NT2/D1 (cell line): ENCODE measurements around the gene ASB7.

ENCODE experiments used
- DNase-seq: peaks from one replicate; pipeline ENCODE4 v3.0.0-alpha.2; 2011; ENCODE audit warnings: low read depth, low spot score
- H3K27me3 ChIP-seq: 2 replicates; pipeline ENCODE4 v1.6.0; 2011; ENCODE audit warnings: mild to moderate bottlenecking; ENCODE audit not compliant: insufficient read length, insufficient read depth
- H3K36me3 ChIP-seq: 2 replicates; pipeline ENCODE4 v1.6.1; 2011; ENCODE audit warnings: mild to moderate bottlenecking, low read length, mixed read lengths; ENCODE audit not compliant: insufficient read depth, insufficient read length
- H3K4me1 ChIP-seq: 2 replicates; pipeline ENCODE4 v1.5.1; 2011; ENCODE audit not compliant: insufficient read depth, insufficient read length
- H3K4me3 ChIP-seq: 2 replicates; pipeline ENCODE4 v1.5.1; 2011; ENCODE audit warnings: low read depth; ENCODE audit not compliant: insufficient read length
- H3K9ac ChIP-seq: 2 replicates; pipeline ENCODE4 v1.6.0; 2011; ENCODE audit warnings: low read depth; ENCODE audit not compliant: insufficient read length
- H3K9me3 ChIP-seq: 2 replicates; pipeline ENCODE4 v1.5.1; 2011; ENCODE audit warnings: mild to moderate bottlenecking, low read length; ENCODE audit not compliant: insufficient read depth
- SUZ12 ChIP-seq: IDR thresholded peaks from 2 replicates; pipeline ENCODE4 v1.6.1; 2011; ENCODE audit not compliant: insufficient read length, insufficient read depth; ENCODE audit errors: extremely low read depth
- YY1 ChIP-seq: IDR thresholded peaks from 2 replicates; pipeline ENCODE4 v1.6.1; 2011; ENCODE audit not compliant: insufficient read length, insufficient read depth
- ZNF274 ChIP-seq: IDR thresholded peaks from 2 replicates; pipeline ENCODE4 v1.6.1; 2011; ENCODE audit warnings: mild to moderate bottlenecking, low read depth, low read length

The ASB7 gene

DNA sequence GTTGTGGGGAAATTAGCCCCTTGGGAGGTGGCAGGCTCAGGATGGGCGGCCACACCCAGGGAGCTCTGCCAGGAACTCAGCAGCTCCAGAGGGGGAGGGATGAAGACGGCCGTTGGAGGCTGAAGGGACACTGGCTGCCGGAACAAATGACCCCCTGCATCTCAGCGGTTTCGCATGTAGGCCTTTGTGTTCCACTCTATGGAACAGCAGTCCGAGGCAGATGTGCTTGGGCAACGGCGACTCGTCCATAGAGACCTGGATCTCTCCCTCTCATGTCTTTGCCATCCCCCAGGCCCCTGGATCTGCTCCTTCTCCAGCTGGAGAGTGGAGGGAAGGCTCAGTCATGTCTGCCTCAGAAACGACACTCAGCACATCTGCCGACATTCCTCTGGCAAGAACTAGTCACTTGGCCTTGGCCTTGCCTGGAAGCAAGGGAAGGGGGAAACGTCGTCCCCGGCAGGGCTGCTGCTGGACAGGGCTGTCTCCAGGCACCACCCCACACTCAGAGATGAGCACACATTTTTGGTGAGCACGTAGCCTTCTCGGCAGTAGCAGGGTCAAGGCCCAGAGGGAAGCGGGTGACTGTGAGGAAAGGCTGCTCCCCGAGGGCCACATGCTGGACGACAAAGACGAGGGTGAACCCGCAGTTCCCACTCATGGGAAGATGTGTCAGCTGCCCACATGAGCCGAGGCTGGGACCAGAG lies 83.8 kb downstream of the ASB7 start:
- no peak overlapping the region for H3K9ac ChIP-seq
- DNase-seq = no peak
- TF ChIP-seq YY1 (no peak), ZNF274 (no peak)
- H3K9me3 ChIP-seq = peaks cover 9% of the 10 kb centered on the region
- no peaks in the 10 kb centered on the region for H3K27me3 ChIP-seq
- H3K4me3 ChIP-seq = no peak overlapping the region
- no peaks in the 10 kb centered on the region for H3K36me3 ChIP-seq
- H3K4me1 ChIP-seq = peaks cover 6% of the 10 kb centered on the region

DNA sequence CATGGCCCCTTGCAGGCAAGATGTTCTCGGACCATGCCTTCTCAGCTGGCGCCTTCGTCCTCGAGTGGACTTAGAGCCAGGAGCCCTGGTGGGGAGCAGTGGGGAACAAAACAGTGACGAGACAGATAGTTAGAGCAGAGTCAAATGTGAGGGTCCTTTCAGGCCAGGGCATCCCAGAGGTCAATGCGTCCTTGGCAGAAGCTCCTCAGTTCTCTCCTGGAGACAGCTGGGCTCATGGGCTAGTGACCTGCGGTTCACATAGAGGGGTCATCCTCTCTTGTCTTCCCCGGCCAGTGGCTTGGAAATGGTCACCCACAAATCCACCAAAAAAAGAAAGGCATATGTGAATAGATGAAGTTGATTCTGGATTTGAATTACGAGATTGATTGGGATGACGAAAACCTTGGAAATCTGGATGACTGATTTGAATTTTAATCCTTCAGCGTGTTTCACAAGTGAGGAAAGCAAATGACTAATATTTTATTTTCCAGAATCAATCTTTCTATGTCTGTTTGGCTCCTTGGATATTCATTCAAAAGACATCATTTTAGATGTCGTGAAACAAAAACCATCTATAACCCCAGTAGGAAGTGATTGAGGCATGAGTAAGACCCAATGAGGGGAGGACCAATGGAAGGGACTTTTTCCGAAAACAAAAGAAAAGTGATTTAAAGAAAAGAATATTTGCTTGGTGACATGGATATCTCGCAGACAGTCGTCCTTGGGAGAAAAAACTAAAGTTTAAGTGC lies 84.5 kb downstream of the ASB7 start:
- H3K9ac ChIP-seq = no peak overlapping the region
- 0 out of 2 replicates have a peak, but pooled peaks cover 1% of the 10 kb centered on the region for H3K9me3 ChIP-seq
- H3K4me3 ChIP-seq = no peak overlapping the region
- peaks cover 6% of the 10 kb centered on the region for H3K4me1 ChIP-seq
- TF ChIP-seq ZNF274 = no peak
- TF ChIP-seq YY1 = no peak
- TF ChIP-seq SUZ12 = no peak
- no peak for DNase-seq
- no peaks in the 10 kb centered on the region for H3K27me3 ChIP-seq
- H3K36me3 ChIP-seq = no peaks in the 10 kb centered on the region

DNA sequence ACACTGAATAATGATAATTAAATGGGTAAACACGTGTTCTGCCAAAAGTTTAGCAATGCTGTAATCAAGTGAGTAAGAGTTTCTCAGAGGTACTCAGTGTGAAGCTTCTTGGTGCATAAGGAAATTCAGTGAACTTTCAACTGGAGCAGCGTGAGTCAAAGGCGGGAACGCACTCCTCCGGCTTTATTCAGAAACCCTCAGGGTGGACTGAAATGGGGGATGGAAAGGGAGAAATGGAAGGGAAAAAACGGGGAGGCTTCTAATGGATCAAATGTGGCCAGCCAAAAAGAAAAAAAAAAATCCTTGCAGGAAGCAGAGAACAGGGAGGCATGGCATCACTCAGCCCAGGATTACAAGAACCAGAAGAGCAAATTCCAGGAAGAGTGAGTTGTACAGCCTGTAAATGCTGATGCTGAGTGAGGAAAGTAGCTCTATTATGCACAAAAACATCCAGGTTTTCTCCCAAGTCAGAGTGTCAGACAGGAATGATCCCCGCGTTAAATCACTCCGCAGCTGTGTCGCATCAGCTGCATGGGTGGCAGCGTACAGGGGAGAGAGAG lies 85.3 kb downstream of the ASB7 start:
- no peak overlapping the region for H3K4me3 ChIP-seq
- no peaks in the 10 kb centered on the region for H3K36me3 ChIP-seq
- no peak for DNase-seq
- H3K27me3 ChIP-seq = no peaks in the 10 kb centered on the region
- TF ChIP-seq SUZ12 (no peak), ZNF274 (no peak), YY1 (no peak)
- peaks cover 6% of the 10 kb centered on the region for H3K4me1 ChIP-seq
- H3K9me3 ChIP-seq = no peaks in the 10 kb centered on the region
- no peak overlapping the region for H3K9ac ChIP-seq

DNA sequence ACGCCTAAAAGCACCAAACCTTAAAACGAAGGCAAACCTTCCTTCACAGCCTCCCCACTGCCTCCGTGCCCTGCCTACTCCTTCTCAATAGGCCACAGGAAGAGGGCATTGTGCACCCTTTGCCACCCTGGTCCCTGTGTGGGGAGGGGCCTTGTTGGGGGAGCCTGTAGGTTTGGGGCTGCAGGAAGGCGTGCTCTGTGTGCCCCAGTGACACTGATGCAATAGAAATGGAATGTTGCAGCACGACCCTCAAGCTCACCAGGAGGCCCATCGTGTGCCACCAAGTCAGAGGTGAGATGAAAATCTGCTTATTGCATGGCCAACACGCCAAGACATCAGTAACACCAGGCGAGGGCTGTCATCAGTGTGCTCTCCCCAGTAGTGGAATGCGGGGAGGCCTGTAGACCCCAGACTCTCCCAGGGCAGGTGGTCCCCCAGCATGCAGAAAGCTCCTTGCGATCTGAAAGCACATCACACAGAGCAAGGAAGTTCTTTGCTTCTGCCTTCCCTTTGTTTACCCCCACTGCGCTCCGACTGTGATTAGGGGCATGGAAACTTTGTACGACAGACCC lies 86.2 kb downstream of the ASB7 start:
- no peak overlapping the region for H3K4me3 ChIP-seq
- H3K27me3 ChIP-seq = no peaks in the 10 kb centered on the region
- no peaks in the 10 kb centered on the region for H3K36me3 ChIP-seq
- DNase-seq = no peak
- no peak for TF ChIP-seq SUZ12
- H3K4me1 ChIP-seq = peaks cover 6% of the 10 kb centered on the region
- no peaks in the 10 kb centered on the region for H3K9me3 ChIP-seq
- no peak overlapping the region for H3K9ac ChIP-seq

DNA sequence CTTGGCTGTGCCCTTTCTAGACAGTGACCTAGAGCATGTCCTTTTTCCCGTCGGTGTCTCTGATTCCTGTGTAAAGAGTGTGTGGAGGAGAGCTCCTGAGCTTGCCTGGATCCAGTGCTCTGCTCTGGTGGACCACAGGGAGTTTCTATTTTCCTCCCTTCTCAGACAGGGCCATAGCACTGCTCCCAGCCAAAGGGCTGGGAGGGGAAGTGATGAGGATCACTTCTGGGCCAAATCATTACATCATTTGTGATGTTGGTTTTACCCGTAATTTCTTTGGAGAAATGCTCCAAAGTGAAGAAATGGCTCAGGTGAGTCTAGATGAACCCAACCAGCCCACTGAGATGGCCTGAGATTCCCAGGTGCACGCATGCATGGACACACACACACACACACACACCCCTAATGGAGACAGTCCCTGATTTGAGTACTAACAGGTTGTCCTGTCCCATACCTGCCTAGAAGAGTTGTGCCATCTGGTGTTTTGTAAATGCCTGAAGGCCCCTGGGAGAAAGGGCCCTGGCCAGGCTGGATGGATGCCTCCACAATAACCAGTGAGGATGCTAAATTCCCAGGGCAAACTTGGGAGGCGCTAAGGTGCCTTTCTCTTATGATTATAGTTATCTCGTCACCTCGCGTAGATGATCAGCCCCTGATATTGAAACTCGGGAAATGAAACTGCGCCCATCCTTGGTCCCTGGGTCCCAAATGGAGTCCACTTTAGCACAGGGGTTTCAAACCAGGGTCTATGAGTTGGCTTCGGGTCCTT lies 86.9 kb downstream of the ASB7 start:
- Histone ChIP-seq H3K4me3 (no peak overlapping the region), H3K9ac (no peak overlapping the region), H3K36me3 (no peaks in the 10 kb centered on the region), H3K4me1 (peaks cover 6% of the 10 kb centered on the region), H3K9me3 (no peaks in the 10 kb centered on the region), H3K27me3 (no peaks in the 10 kb centered on the region)
- TF ChIP-seq YY1 = no peak
- TF ChIP-seq ZNF274 = no peak
- TF ChIP-seq SUZ12 = no peak
- no peak for DNase-seq

DNA sequence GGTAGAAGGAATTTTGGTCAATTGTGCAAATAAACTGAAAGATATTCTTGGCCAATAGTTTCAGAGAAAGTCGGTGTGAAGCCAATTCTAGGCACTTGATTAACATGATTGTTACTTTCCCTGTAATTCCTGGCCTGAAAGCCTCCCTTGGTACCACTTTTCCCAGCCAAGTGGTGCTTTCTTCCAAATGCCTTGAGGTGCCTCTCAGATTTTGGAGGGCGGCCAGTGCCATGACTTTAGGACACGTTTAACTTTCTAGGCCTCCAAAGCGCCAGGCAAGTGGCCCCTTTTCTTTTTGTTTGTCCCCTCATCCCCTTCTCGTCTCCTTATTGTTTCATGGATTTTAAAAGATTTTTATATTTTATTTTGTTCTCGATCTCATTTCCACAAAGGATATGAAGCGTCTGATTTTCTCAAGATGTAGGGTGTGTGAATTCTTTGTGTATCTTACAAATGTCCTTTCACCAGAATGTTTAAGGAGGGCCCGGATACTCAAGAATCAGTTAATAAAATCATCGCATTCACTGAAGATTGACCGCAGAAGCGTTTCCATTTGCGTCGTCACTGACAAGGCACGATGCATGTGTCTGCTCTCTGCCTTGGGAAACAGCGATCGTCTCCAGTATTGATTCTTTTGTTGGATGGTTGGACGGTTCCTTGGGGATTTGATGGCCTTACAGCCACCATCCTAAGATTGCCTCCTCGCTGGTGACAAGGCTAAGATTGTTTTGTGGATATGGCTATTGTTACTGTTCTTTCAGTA lies 87.8 kb downstream of the ASB7 start:
- TF ChIP-seq YY1 (no peak), ZNF274 (no peak), SUZ12 (no peak)
- Histone ChIP-seq H3K9me3 (no peaks in the 10 kb centered on the region), H3K36me3 (no peaks in the 10 kb centered on the region), H3K9ac (no peak overlapping the region), H3K27me3 (no peaks in the 10 kb centered on the region), H3K4me1 (peaks cover 6% of the 10 kb centered on the region), H3K4me3 (no peak overlapping the region)
- DNase-seq = no peak

DNA sequence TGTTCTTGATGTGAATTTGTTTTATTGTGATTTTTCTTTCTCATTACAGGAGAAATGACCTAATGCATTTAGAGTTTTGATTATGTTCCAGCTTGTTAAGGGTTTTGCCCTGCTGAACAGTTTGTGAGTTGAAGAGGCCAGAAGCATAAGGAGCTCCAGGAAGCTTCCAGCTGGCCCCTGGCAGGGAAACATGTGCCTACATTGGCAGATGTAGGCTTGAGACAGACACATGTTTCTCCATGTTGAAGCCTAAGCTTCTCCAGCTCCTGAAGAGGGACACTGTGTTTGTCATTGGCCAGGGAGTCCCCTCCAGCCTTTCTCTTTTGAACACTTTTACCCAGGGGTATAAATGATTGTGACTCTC lies 88.4 kb downstream of the ASB7 start:
- Histone ChIP-seq H3K36me3 (no peaks in the 10 kb centered on the region), H3K4me3 (no peak overlapping the region), H3K27me3 (no peaks in the 10 kb centered on the region), H3K4me1 (peaks cover 6% of the 10 kb centered on the region), H3K9ac (no peak overlapping the region), H3K9me3 (no peaks in the 10 kb centered on the region)
- no peak for DNase-seq
- TF ChIP-seq SUZ12 (no peak), YY1 (no peak), ZNF274 (no peak)
